ENCODE measurements around the gene SPG7. TPM values are rescaled to one million over a fixed set of nuclear protein-coding genes. Genes with fewer than 3 reads are reported as not detected.

Gene SPG7
- total RNA-seq, 1 donor from 2014 or later: 184 TPM

DNA sequence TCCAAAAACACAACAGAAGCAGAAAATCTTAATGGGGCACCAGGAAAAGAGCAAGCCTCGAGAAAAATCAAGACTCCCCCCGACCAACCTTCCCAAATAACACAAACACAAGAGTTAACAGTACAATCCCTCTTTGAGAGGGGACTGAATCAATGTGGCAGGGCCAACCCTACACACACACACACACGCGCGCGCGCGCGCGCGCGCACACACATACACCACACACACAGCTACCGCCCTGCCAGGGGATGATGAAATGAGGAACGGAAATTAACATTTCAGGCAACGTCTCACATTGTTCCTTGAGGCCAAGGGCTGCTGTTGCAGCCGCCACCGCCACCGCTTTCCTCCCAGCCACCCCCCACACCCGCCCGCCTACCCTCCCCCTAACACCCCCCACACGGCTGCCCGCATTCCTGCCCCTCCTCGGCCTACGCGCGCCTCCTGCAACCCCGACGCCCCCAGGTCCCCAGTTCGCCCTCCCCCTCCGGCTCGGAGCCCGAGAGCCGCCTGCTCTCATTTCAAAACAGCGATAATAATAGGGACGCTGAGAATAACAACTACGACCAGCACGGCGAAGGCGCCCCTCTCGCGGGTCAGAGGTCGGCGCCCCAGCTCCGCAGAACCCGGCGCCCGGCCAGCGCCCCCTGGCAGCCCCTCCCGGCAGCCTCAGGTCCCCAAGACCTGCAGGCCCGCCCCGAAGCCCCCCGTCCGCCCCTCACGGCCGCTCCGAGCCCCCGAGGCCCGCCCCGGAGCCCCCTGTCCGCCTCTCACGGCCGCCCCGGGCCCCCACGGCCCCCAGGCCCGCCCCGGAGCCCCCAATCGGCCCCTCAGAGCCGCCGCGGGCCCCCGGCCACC, 18.9 kb upstream of the SPG7 start:
- H3K4me1 Mint-ChIP-seq (ENCODE audit: low read depth): peaks cover 50% of the 10 kb centered on the region
- H3K9me3 Mint-ChIP-seq (ENCODE audit: low read depth): no peaks in the 10 kb centered on the region
- no peaks in the 10 kb centered on the region for H3K27me3 Mint-ChIP-seq
- peak overlapping the region; percentile 81 for H3K4me3 Mint-ChIP-seq (ENCODE audit: low read depth)
- TF ChIP-seq, protein P1, sequence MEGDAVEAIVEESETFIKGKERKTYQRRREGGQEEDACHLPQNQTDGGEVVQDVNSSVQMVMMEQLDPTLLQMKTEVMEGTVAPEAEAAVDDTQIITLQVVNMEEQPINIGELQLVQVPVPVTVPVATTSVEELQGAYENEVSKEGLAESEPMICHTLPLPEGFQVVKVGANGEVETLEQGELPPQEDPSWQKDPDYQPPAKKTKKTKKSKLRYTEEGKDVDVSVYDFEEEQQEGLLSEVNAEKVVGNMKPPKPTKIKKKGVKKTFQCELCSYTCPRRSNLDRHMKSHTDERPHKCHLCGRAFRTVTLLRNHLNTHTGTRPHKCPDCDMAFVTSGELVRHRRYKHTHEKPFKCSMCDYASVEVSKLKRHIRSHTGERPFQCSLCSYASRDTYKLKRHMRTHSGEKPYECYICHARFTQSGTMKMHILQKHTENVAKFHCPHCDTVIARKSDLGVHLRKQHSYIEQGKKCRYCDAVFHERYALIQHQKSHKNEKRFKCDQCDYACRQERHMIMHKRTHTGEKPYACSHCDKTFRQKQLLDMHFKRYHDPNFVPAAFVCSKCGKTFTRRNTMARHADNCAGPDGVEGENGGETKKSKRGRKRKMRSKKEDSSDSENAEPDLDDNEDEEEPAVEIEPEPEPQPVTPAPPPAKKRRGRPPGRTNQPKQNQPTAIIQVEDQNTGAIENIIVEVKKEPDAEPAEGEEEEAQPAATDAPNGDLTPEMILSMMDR (IDR thresholded peaks at IDR 0.05; ENCODE audit: unreplicated experiment): peak; percentile 42
- DNase-seq (ENCODE audit: low spot score, unreplicated experiment): peak; percentile 58
- peaks cover 3% of the 10 kb centered on the region for H3K36me3 Mint-ChIP-seq (ENCODE audit: insufficient read depth)
- H3K27ac Mint-ChIP-seq: peak overlapping the region; percentile 98

GRCh38 chr16:89489898-89490438, 18.2 kb upstream of the SPG7 start:
- Mint-ChIP-seq H3K27ac (no peak overlapping the region), H3K4me1 (ENCODE audit: low read depth) (peaks cover 43% of the 10 kb centered on the region), H3K36me3 (ENCODE audit: insufficient read depth) (peaks cover 3% of the 10 kb centered on the region), H3K9me3 (ENCODE audit: low read depth) (no peaks in the 10 kb centered on the region), H3K4me3 (ENCODE audit: low read depth) (no peak overlapping the region), H3K27me3 (no peaks in the 10 kb centered on the region)
- DNase-seq (ENCODE audit: low spot score, unreplicated experiment): peak; percentile 20
- TF ChIP-seq, protein P1 (IDR thresholded peaks at IDR 0.05; ENCODE audit: unreplicated experiment): no peak

DNA sequence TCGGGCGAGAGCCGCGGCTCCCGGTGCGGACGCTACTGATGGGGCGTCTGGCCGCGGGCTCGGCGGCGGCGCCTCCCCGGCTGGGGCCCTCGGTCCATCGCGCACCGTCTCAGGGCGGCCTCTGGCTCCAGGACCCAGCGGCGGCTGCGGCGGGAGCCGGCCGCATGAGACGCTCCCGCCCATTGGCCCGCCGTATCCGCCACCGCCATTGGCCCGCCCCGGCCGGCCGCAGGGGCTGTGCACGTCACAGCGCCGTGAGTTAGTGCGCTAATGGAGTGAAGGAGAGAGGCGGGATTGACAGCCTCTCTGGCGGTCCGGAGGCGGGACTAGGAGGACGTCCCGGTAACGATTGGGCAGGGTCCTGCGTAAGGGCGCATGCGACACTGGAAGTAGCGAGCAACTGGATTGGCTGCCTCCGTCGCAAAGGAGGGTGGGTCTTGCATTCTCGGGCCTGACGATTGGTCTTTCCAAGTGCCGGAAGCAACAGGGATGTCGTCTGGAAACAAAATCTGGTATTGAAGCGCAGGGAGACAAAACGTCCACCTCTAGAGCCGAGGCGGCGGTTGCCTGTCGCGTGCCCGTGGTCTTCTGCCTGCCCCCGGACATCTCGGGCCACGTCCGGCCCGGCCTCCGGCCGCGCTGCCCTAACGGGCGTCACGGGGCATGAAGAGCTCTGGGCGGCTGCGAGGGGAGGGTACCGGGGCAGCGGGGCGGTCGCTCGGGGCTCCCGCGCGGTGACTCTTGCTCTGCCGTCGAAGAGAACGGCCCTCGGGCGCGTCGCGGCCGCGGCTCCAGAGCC, 17.6 kb upstream of the SPG7 start, which contains the start of gene ANKRD11:
Gene ANKRD11, minus strand, starts transcription at position 123 of the 799 bp plus-strand sequence. CDS start 173,542 bp downstream, outside the sequence.
- peak; percentile 97 for DNase-seq (ENCODE audit: low spot score, unreplicated experiment)
- Mint-ChIP-seq H3K4me1 (ENCODE audit: low read depth) (peaks cover 38% of the 10 kb centered on the region), H3K4me3 (ENCODE audit: low read depth) (peak within 1 kb of the TSS; percentile 85), H3K36me3 (ENCODE audit: insufficient read depth) (peaks cover 3% of the 10 kb centered on the region), H3K27ac (peak within 1 kb of the TSS; percentile 98), H3K9me3 (ENCODE audit: low read depth) (no peaks in the 10 kb centered on the region), H3K27me3 (no peaks in the 10 kb centered on the region)
- TF ChIP-seq, protein P1 (IDR thresholded peaks at IDR 0.05; ENCODE audit: unreplicated experiment): no peak

DNA sequence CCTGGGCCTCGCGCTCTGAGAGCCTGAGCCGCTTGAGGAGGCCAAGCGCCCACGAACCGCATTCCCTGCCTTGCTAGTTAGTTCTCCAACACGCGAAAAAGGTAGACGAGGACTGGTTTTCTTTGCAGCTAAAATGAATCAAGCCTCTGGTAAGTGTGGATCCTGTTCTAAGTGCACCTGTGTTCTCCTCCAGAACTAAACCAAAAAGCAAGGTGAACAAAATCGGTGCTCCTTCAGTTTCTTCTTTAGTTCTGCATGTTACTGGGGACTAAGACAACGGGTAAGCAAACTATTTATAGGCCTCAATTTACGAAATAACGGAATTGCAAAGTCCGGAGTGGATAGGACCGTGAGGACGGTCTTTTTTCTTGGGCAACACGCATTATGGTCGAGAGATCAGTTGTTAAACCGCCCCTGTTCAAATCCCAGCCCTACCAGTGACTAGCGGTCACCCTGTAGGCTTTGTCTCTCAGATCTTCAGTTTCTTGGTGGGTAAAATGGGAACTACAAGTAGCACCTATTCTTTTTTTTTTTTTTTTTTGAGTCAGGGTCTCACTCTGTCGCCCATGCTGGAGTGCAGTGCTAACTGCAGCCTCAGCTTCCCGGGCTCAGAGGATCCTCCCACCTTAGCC, 16.8 kb upstream of the SPG7 start:
- Mint-ChIP-seq H3K4me3 (ENCODE audit: low read depth) (peak overlapping the region; percentile 85), H3K27ac (peak overlapping the region; percentile 98), H3K36me3 (ENCODE audit: insufficient read depth) (peaks cover 2% of the 10 kb centered on the region), H3K4me1 (ENCODE audit: low read depth) (peaks cover 31% of the 10 kb centered on the region), H3K9me3 (ENCODE audit: low read depth) (no peaks in the 10 kb centered on the region), H3K27me3 (no peaks in the 10 kb centered on the region)
- TF ChIP-seq, protein P1 (IDR thresholded peaks at IDR 0.05; ENCODE audit: unreplicated experiment): peak; percentile 42
- no peak for DNase-seq (ENCODE audit: low spot score, unreplicated experiment)
